DOHH2 (cell line): Measurements from ENCODE around the gene CRISPLD2.

Experiments used
- EZH2phosphoT487 ChIP-seq: fragments of 200-600 bp; sonication (generic); IDR thresholded peaks from 2 replicates; pipeline ENCODE4 v1.6.1; 2017; ENCODE audit warnings: borderline replicate concordance, mild to moderate bottlenecking, antibody characterized with exemption, low read length, moderate library complexity, mixed read lengths
- TF ChIP-seq, protein P1 (sequence below): fragments of 200-600 bp; sonication (generic); IDR thresholded peaks from one replicate; pipeline ENCODE4 v1.5.1; 2014; ENCODE audit warnings: antibody characterized with exemption, mild to moderate bottlenecking, low read depth, low read length; ENCODE audit not compliant: poor library complexity, severe bottlenecking

DNA sequence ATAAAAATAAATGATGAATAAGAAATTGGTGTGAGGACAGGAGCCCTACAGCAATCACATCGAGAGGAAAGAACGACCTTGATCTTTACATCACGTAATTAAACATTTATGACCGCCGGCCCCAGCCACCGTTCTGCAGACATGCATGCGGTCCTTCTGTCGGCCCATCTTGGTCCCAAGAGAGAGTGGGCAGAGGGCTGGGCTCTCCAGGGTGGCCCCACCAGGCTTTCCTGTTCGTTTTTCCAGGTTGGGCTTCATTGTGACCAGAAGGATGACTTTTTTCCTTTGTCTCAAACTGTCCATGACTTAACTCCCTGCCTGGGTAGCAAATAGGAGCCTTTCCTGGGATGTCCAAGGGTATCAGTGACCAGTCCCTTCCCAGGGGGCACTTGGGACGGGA is 3.3 kb upstream of the CRISPLD2 start:
- TF ChIP-seq, protein P1, sequence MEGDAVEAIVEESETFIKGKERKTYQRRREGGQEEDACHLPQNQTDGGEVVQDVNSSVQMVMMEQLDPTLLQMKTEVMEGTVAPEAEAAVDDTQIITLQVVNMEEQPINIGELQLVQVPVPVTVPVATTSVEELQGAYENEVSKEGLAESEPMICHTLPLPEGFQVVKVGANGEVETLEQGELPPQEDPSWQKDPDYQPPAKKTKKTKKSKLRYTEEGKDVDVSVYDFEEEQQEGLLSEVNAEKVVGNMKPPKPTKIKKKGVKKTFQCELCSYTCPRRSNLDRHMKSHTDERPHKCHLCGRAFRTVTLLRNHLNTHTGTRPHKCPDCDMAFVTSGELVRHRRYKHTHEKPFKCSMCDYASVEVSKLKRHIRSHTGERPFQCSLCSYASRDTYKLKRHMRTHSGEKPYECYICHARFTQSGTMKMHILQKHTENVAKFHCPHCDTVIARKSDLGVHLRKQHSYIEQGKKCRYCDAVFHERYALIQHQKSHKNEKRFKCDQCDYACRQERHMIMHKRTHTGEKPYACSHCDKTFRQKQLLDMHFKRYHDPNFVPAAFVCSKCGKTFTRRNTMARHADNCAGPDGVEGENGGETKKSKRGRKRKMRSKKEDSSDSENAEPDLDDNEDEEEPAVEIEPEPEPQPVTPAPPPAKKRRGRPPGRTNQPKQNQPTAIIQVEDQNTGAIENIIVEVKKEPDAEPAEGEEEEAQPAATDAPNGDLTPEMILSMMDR = no peak
- no peak for TF ChIP-seq EZH2phosphoT487
